ENCODE measurements around the gene OTOG.

DNA sequence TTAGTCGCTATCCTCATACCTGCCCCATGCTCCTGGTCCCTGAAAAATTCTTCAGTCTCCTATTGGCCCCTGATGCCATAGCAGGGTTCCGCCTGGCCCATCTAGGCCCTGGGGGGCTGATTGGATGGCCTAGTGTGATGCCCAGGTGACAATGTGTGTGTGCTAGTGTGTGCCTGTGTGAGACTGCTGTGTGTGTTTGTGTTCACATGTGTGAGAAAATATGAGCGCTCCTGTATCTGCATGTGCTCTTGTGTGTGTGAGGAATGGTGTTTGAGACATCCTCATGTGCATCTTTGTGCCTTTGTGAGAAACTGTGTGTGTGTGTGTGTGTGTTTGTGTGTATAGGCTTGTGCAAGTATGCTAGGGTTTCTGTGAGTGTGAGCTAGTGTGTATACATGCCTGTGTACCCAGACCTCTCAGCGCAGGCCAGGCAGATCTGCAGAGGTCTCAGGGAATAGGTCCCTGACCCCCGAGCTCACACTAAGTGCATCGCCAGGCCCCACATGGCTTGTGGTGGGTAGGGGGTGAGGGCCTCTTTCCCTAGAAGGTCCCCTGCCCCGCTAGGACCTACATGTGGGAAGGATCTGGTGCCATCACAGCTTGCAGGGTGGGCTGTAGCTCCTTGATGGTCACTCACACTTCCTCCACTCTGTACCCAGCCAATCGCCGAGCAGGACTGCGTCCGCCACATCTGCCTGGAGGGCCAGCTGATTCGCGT is 64.6 kb downstream of the OTOG start:
- TF ChIP-seq, protein P1, sequence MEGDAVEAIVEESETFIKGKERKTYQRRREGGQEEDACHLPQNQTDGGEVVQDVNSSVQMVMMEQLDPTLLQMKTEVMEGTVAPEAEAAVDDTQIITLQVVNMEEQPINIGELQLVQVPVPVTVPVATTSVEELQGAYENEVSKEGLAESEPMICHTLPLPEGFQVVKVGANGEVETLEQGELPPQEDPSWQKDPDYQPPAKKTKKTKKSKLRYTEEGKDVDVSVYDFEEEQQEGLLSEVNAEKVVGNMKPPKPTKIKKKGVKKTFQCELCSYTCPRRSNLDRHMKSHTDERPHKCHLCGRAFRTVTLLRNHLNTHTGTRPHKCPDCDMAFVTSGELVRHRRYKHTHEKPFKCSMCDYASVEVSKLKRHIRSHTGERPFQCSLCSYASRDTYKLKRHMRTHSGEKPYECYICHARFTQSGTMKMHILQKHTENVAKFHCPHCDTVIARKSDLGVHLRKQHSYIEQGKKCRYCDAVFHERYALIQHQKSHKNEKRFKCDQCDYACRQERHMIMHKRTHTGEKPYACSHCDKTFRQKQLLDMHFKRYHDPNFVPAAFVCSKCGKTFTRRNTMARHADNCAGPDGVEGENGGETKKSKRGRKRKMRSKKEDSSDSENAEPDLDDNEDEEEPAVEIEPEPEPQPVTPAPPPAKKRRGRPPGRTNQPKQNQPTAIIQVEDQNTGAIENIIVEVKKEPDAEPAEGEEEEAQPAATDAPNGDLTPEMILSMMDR (IDR thresholded peaks at IDR 0.05; ENCODE audit: borderline replicate concordance, extremely low read depth, low read length, poor library complexity, severe bottlenecking), result no peak
- no peak for TF ChIP-seq EZH2 (IDR thresholded peaks at IDR 0.05; ENCODE audit: borderline replicate concordance, low read depth, low read length, severe bottlenecking)
